GM10248 (cell line): ENCODE measurements around the gene TEX35.

ENCODE experiments used
- CTCF ChIA-PET: fragments of 300-600 bp; sonication (Branson Sonifier 250); formaldehyde crosslinking; extraction: SDS; loops from one replicate; lab custom pipeline; 2021; ENCODE audit warnings: antibody characterized with exemption; lab: Yijun Ruan, JAX
- POLR2A ChIA-PET: fragments of 350-650 bp; sonication (Branson Sonifier 250); formaldehyde crosslinking; extraction: SDS; loops from one replicate; lab custom pipeline; 2020; ENCODE audit warnings: antibody characterized with exemption; lab: Yijun Ruan, JAX
- DNase-seq: peaks from one replicate; pipeline ENCODE4 v3.0.0; 2012; ENCODE audit errors: extremely low spot score
- CTCF ChIP-seq: IDR thresholded peaks from 2 replicates; pipeline ENCODE4 v1.5.1; 2012; ENCODE audit warnings: mild to moderate bottlenecking, low read depth; ENCODE audit errors: extremely low read depth, missing control alignments, control extremely low read depth

Gene TEX35

GRCh38 chr1:178506669-178507068 is 6.2 kb upstream of the TEX35 start:
- DNase-seq: no peak
- ChIA-PET POLR2A (no interaction called here), CTCF (interaction anchor here (1.2 to 1.6 kb wide), 2 partner anchors 26 to 206 kb away, joined by 3 to 5 read pairs; no protein-coding TSS in a partner anchor)
- no peak for TF ChIP-seq CTCF

GRCh38 chr1:178509414-178510007 is 3.4 kb upstream of the TEX35 start:
- POLR2A ChIA-PET: no interaction called here
- no peak for TF ChIP-seq CTCF
- CTCF ChIA-PET: interaction anchor here (1.2 to 5.3 kb wide), 3 partner anchors 8 to 210 kb away, joined by 3 to 27 read pairs (median 3); no protein-coding TSS in a partner anchor
- DNase-seq: no peak

GRCh38 chr1:178510155-178510554 is 2.8 kb upstream of the TEX35 start:
- CTCF ChIA-PET: interaction anchor here (1.2 to 5.3 kb wide), 2 partner anchors 9 to 35 kb away, joined by 3 to 27 read pairs; no protein-coding TSS in a partner anchor
- no peak for TF ChIP-seq CTCF
- no peak for DNase-seq
- POLR2A ChIA-PET: no interaction called here

GRCh38 chr1:178513278-178513983 is 522 bp downstream of the TEX35 start:
- no peak for DNase-seq
- peak; percentile 2 for TF ChIP-seq CTCF
- POLR2A ChIA-PET: no interaction called here
- CTCF ChIA-PET: interaction anchor here (1.3 to 5.3 kb wide), 2 partner anchors 12 to 19 kb away, joined by 3 to 27 read pairs; no protein-coding TSS in a partner anchor

- POLR2A ChIA-PET: no interaction called here
- no peak for TF ChIP-seq CTCF
- CTCF ChIA-PET: interaction anchor here (1.0 to 1.5 kb wide), 4 partner anchors 11 to 205 kb away, joined by 3 to 7 read pairs (median 4); no protein-coding TSS in a partner anchor
- DNase-seq: no peak
These were observed 3.2 kb downstream of the TEX35 start for GRCh38 chr1:178516110-178516509.

- ChIA-PET POLR2A (no interaction called here), CTCF (interaction anchor here (1.0 to 1.8 kb wide), 2 partner anchors 10 to 17 kb away, joined by 3 to 4 read pairs; no protein-coding TSS in a partner anchor)
- no peak for DNase-seq
- no peak for TF ChIP-seq CTCF
These were observed 6.0 kb downstream of the TEX35 start for GRCh38 chr1:178518894-178519293.
